Tibial nerve (tissue), 4 donors: Measurements from ENCODE around the gene RBM8A. TPM values are rescaled to one million over a fixed set of nuclear protein-coding genes. Genes with fewer than 3 reads are reported as not detected.
A peak's percentile ranks its signal among the peaks of the same experiment; 100 is the strongest.

ENCODE experiments used
- DNase-seq, 2 donors: peaks; one replicate each; pipeline ENCODE4 v3.0.0-alpha.2; 2019; ENCODE audit warnings: low spot score in 2 of 2
- H3K27ac ChIP-seq, 4 donors: fragments of 200-600 bp; sonication (generic) in 3 of 4; one replicate each; pipeline ENCODE4 v1.5.1; 2017 to 2019; ENCODE audit warnings: mild to moderate bottlenecking in 1 of 4
- H3K27me3 ChIP-seq, 2 donors: fragments of 200-600 bp; sonication (generic) in 1 of 2; one replicate each; pipeline versions ENCODE4 v1.5.1 to v1.6.0; 2017 to 2019
- H3K36me3 ChIP-seq, 3 donors: fragments of 200-600 bp; sonication (generic); one replicate each; pipeline ENCODE4 v1.5.1; 2018 to 2019
- H3K4me1 ChIP-seq, 4 donors: fragments of 200-600 bp; sonication (generic) in 3 of 4; one replicate each; pipeline ENCODE4 v1.5.1; 2017 to 2019
- H3K4me3 ChIP-seq, 4 donors: fragments of 200-600 bp; sonication (generic) in 3 of 4; one replicate each; pipeline ENCODE4 v1.5.1; 2017 to 2019; ENCODE audit warnings: mild to moderate bottlenecking in 1 of 4, moderate library complexity in 1 of 4
- H3K9me3 ChIP-seq, 4 donors: fragments of 200-600 bp; sonication (generic) in 3 of 4; one replicate each; pipeline ENCODE4 v1.5.1; 2017 to 2019
- CTCF ChIP-seq, 5 experiments: fragments of 200-600 bp in 3 of 5; fragments of 450-650 bp in 2 of 5; sonication (generic) in 3 of 5; IDR thresholded peaks; one replicate each; pipeline ENCODE4 v1.5.1; 2016 to 2019; ENCODE audit warnings: antibody characterized with exemption in 5 of 5, mild to moderate bottlenecking in 3 of 5, moderate library complexity in 2 of 5
- EP300 ChIP-seq, 2 donors: sonication (generic); formaldehyde crosslinking; IDR thresholded peaks; one replicate each; pipeline ENCODE4 v1.6.1; 2017; ENCODE audit warnings: antibody characterized with exemption in 2 of 2, mild to moderate bottlenecking in 1 of 2
- POLR2A ChIP-seq, 2 donors: fragments of 450-650 bp; IDR thresholded peaks; one replicate each; pipeline ENCODE4 v1.6.1; 2017; ENCODE audit warnings: antibody characterized with exemption in 2 of 2, mild to moderate bottlenecking in 2 of 2, moderate library complexity in 2 of 2
- WGBS, 2 donors: methylation state at CpG; one replicate each; pipeline ENCODE4 v1.1.5; 2018; 5-methylcytosine and 5-hydroxymethylcytosine counted together
- total RNA-seq, 4 donors: library from RNA; depleted of rRNA; stranded (reverse); fragments of >200 nt; gene quantifications; one replicate each; pipeline ENCODE4 v1.1.0, GENCODE V29; 2016

RBM8A gene
- total RNA-seq, 4 donors from 2014 or later = 113 to 157 (median 129) TPM

DNA sequence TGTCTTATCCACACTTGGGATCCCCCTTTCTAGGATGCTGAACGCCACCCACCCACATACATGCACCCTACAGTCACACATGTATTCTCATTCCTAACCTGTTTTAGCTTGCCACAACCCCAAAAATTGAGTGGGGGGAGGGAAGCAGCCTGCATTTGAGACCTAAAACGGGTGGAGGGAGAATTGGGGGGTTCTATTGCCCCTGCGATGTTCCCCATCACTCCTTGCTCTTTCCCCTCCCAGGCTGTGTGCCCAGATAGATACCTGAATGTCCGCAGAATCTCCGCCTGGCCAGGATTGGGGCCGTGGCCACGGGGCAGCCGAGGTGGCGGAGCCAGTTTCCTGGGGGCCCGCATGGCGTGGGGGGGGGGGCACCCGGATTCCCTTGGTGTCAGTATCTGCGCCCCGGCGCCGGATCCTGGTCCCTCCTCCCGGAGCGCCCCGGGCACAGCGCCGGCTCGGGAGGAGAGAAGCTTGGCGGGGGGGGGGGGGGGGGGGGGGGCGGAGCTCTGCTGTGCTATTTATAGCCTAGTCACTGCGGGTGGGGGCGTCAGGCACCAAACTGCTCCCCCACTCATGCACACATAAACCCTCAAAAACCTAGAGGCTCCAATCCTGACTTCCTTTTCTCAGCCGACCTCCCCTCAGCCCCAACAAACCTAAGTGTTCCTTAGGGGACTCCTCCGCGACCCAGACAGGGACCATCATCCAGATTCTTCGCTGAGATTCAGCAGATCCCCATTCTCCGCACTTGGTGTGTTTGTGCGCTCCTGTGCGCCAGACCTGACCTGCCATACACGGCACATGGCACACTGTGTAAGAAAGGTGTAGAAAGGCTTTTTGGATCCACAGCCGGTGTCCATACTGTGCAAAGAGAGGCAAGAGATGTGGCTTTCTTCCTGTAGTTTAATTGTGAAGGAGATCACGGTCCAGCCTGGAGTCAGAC lies 35.1 kb upstream of the RBM8A start:
- DNase-seq = no peak
- peak overlapping the region; percentile 50 to 79 (median 61) for H3K4me3 ChIP-seq

DNA sequence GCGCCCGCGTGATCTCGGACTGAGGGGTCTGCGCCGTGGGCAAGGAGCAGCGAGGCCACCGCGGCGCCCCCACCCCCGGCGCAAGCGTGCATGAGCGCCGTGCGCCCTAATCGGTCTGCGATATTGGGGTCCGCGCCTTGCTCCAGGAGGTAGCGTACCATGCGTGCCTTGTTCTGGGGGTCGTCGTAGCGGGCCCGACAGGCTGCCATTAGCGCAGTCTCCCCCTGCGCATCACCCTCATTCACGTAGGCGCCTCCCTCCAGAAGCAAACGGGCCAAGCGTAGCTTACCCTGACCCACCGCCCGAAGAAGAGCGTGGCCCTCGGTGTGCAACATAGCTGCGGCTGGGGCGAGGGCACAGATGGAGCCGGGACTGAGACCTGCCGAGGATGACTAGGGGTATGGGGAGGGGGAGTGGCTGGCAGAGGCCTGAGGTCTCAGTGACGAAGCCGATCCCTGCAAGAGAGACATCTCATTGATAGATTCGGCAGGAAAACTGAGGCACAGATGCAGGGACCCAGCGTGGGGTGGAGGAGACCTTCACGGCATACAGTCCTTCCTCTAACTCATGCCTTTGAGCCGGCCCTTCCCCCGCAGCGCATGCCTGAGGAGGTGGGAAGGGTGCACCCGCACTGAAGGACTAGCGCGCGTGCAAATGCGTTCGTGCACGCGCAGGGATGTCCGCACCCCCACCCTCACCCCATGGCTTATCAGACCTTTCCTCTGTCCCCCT lies 34.3 kb upstream of the RBM8A start:
- peak overlapping the region; percentile 84 to 97 (median 94) for H3K27ac ChIP-seq
- H3K9me3 ChIP-seq = no peaks in the 10 kb centered on the region
- WGBS, 2 donors = 0% methylated on average over 27 to 44 of the region's 57 CpGs
- peaks cover 0 to 74% (median 28%) of the 10 kb centered on the region in 4 donors for H3K4me1 ChIP-seq
- TF ChIP-seq POLR2A (IDR thresholded peaks at IDR 0.05) (peak in 1 of 2 donors; percentile 23), CTCF (IDR thresholded peaks at IDR 0.05) (no peak), EP300 (IDR thresholded peaks at IDR 0.05) (peak in 1 of 2 donors; percentile 55)
- H3K4me3 ChIP-seq = peak overlapping the region; percentile 50 to 79 (median 61)
- H3K36me3 ChIP-seq = no peaks in the 10 kb centered on the region
- no peak for DNase-seq
- H3K27me3 ChIP-seq = no peaks in the 10 kb centered on the region

More for the DNA sequence above, 35.1 kb upstream of the RBM8A start:
- Histone ChIP-seq H3K27ac (peak overlapping the region; percentile 84 to 97 (median 94)), H3K27me3 (no peaks in the 10 kb centered on the region), H3K4me1 (peaks cover 0 to 70% (median 27%) of the 10 kb centered on the region in 4 donors), H3K36me3 (peaks cover 0 to 6% (median 0%) of the 10 kb centered on the region in 3 donors), H3K9me3 (peaks cover 0 to 5% (median 0%) of the 10 kb centered on the region in 4 donors)
- TF ChIP-seq POLR2A (IDR thresholded peaks at IDR 0.05) = peak in 1 of 2 donors; percentile 22
- no peak for TF ChIP-seq CTCF (IDR thresholded peaks at IDR 0.05)
- no peak for TF ChIP-seq EP300 (IDR thresholded peaks at IDR 0.05)
- WGBS, 2 donors = 11 to 12% methylated on average over 17 to 23 of the region's 36 CpGs

DNA sequence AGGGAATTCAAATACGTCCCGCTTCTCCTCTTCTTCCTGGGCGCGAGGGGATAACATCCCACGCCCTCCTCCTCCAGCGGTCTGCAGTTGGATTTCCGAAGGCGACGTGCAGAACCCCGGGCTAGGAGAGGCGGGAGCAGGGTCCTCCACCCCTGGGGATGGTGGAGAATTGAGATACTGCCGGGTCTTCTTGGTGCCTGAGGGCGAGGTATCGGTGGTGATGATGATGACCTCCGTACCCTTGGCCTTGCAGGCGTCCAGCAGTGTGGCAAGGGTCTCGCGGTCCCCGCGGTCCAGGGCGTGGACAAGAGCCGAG lies 33.8 kb upstream of the RBM8A start:
- no peak for TF ChIP-seq EP300 (IDR thresholded peaks at IDR 0.05)
- no peak for TF ChIP-seq CTCF (IDR thresholded peaks at IDR 0.05)
- TF ChIP-seq POLR2A (IDR thresholded peaks at IDR 0.05) = no peak
- no peaks in the 10 kb centered on the region for H3K9me3 ChIP-seq
- no peaks in the 10 kb centered on the region for H3K36me3 ChIP-seq
- no peak for DNase-seq
- 1 to 2% methylated on average over 15 to 22 of the region's 22 CpGs for whole genome bisulfite sequencing, 2 donors
- H3K27ac ChIP-seq = peak overlapping the region; percentile 84 to 97 (median 94)
- no peaks in the 10 kb centered on the region for H3K27me3 ChIP-seq
- peaks cover 0 to 77% (median 33%) of the 10 kb centered on the region in 4 donors for H3K4me1 ChIP-seq
- H3K4me3 ChIP-seq = peak overlapping the region; percentile 50 to 79 (median 61)

DNA sequence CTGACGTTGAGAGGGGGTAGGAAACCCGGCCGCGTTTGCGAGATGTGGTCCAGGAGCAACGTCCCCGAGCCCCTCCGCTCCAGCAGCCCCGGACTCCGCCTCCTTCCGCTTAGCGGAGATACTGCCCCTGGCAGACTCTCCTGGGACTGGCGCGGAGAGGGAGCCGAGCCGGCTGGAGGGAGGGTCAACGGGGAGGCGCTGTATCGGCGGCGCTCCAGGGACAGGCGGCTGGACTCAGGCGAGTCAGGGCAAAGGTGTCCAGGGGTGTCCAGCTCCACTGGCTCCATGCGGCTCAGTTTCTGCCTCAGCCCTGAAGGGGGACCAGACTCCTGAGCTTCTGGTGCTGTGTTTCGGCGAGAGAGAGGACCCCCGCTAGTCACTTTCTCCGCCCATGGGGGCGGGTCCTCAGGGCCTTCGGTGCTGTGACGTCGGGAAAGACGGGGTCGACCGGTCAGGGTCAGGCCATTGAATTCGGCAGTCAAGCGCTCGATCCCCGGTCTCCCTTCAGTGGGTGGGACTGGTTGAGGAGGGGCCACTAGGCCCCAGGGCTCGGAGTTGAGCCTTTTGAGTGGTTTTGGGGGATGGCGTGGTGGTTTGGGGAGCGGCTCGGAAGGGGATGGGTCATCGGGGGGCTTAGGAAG lies 33.3 kb upstream of the RBM8A start:
- DNase-seq = no peak
- WGBS, 2 donors = 0% methylated on average over 20 to 43 of the region's 44 CpGs
- Histone ChIP-seq H3K4me3 (peak overlapping the region; percentile 50 to 79 (median 61)), H3K27ac (peak overlapping the region; percentile 84 to 97 (median 94)), H3K4me1 (peaks cover 0 to 77% (median 38%) of the 10 kb centered on the region in 4 donors), H3K36me3 (no peaks in the 10 kb centered on the region), H3K27me3 (no peaks in the 10 kb centered on the region), H3K9me3 (no peaks in the 10 kb centered on the region)
- peak in 4 of 5 experiments; percentile 11 to 39 (median 21) for TF ChIP-seq CTCF (IDR thresholded peaks at IDR 0.05)
- TF ChIP-seq EP300 (IDR thresholded peaks at IDR 0.05) = peak in 1 of 2 donors; percentile 83
- TF ChIP-seq POLR2A (IDR thresholded peaks at IDR 0.05) = peak; percentile 23 to 73
